Measurements from ENCODE around the gene IGF2R.
"Not testable (repeated sequence)": the region's sequence is repeated elsewhere in the genome, so short reads cannot be mapped to it uniquely, and the experiment has no call there.

IGF2R gene

GRCh38 chr6:160000893-160001427, 32.1 kb downstream of the IGF2R start:
- DNase-seq: not testable (repeated sequence)

GRCh38 chr6:160002882-160003281, 34.0 kb downstream of the IGF2R start:
- DNase-seq: no peak

GRCh38 chr6:160004018-160004417, 35.1 kb downstream of the IGF2R start:
- DNase-seq: no peak

DNA sequence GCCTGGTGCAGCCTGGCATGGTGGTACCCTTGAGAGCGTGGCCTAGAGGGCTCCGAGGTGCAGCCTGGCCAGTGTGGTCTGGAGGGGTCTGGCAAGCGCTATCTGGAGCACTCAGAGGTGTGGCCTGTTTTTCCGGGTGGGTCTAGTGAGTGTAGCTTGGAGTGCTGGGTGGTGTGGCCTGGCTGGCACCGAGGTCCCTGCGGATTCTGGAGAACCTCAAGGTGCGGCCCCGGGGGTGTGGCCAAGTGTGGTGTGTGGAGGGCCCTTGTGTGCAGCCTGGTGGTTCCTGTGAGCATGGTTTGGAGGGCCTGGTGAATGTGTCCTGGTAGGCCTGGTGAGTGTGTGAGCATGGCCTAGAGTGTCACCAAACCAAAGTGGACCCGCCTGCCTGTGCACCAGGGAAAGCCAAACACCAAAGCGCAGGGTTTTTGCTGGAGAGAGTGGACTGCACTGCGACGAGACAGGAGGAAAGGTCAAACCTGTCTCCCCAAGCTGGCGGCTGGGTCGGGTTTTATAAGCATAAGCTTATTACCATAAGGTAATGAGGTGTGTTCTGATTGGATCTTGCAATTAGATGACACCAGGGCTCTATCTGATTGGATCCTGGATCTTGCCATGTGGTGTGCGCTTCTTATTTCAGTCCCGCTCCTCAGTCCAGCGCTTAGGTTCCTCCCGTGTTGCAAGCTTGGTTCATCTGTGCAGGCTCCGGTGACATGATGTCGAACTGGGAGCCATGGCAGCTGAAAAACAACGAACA, 35.7 kb downstream of the IGF2R start:
- DNase-seq: no peak

GRCh38 chr6:160005211-160005610, 36.3 kb downstream of the IGF2R start:
- no peak for DNase-seq

GRCh38 chr6:160005861-160006540, 37.1 kb downstream of the IGF2R start:
- no peak for DNase-seq

- DNase-seq: no peak
Observed at GRCh38 chr6:160007145-160007544, 38.3 kb downstream of the IGF2R start.

DNA sequence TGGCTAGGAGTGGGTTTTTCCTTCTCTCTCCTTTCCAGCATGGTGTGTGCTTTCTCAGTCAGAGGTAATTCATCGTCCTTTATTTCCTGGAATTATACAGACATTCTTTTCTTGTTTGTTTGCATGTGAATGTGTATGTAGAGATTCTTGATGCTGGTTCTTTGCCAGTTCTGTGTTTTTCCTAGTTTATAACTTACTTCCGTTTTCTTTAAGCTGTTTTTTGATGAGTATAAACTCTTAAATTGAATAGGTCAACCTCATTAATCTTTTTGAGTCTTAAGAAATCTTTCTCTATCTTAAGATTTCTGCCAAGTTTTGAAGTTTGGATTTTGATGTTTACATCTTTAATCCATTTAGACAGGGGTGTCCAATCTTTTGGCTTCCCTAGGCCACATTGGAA, 38.7 kb downstream of the IGF2R start:
- DNase-seq: no peak

GRCh38 chr6:160010067-160010466, 41.2 kb downstream of the IGF2R start:
- DNase-seq: no peak

- DNase-seq: no peak
Observed at GRCh38 chr6:160013987-160014868, 45.3 kb downstream of the IGF2R start.

- DNase-seq: no peak
Observed at GRCh38 chr6:160014869-160015182, 45.9 kb downstream of the IGF2R start.

GRCh38 chr6:160015778-160016684, 47.1 kb downstream of the IGF2R start:
- DNase-seq: no peak

DNA sequence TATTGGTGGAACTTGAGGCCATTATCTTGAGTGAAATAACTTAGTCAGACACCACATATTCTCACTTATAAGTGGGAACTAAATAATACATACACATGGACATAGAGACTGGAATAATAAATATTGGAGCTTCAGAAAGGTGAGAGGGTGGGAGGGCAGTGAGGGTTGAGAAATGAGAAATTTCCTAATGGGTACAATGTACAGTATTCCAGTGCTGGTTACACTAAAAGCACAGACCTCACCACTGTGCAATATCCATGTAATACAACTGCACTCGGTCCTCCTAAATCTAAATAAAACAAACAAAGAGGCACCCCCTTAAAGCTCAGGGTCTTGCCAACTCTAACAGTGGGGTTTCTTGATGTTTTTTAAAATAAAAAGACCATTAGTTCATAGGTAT, 53.2 kb downstream of the IGF2R start:
- no peak for DNase-seq

GRCh38 chr6:160022793-160023192, 53.9 kb downstream of the IGF2R start:
- DNase-seq: no peak

- DNase-seq: no peak
Observed at GRCh38 chr6:160024152-160024551, 55.3 kb downstream of the IGF2R start.

DNA sequence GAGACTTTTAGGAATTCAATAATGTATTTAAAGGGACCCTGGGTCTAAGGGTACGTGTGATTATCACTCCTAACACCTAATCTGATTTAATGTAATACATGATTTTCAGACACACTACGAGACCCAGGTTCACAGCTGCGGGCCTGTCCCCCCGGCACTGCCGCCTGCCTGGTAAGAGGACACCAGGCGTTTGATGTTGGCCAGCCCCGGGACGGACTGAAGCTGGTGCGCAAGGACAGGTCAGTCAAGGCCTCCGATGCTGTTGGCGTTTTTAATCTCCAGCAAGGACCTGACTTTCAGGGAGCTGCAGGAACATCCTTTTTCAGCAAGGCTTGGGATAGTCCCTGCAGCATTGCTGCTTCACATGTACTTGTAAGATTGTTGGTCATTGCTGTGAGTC, 58.2 kb downstream of the IGF2R start:
- no peak for DNase-seq

GRCh38 chr6:160027931-160028330, 59.0 kb downstream of the IGF2R start:
- DNase-seq: no peak

DNA sequence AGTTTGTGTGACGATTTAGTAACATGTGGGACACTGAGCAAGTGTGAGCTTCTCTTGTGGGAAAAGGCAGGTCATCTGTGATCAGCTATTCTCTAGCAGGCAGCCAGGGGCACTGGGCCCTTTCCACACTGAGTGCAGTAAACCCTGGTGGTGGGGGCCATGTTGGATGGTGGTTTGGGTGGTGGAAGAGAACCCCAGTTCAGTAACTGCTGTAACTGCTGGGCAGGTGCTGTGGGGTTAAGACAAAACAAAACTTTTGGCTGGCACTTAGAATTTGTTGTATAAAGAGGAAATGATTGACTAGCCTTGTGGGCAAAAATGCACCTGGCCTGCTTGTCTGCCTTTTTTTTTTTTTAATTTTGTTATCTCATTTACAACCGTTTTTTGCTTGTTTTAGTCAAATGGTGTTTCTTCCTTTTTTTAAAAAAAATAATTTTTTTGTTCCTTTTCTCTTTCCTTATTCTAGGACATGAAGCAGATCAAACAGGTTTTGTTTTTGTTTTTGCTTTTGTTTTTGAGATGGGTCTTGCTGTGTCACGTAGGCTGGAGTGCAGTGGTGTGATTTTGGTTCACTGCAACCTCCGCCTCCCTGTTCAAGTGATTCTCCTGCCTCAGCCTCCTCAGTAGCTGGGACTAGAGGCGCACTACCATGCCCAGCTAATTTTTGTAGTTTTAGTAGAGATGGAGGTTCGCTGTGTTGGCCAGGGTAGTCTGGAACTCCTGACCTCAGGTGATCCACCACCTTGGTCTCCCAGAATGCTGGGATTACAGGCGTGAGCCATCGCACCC, 59.8 kb downstream of the IGF2R start:
- no peak for DNase-seq

DNA sequence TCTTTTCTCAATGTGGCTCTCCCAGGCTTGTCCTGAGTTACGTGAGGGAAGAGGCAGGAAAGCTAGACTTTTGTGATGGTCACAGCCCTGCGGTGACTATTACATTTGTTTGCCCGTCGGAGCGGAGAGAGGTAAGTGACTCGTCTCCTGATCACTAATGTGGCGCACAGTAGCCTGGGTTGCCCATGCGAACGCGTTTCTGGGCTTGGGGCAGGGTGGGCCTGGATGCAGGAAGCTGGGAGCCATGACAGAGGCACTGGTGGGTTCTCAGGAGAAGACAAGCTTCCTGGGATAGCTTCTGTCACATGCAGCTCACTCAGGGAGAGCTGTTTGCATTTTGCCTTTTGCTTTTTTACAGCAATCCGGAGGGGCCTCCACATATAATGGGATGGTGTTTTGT, 60.6 kb downstream of the IGF2R start:
- no peak for DNase-seq

DNA sequence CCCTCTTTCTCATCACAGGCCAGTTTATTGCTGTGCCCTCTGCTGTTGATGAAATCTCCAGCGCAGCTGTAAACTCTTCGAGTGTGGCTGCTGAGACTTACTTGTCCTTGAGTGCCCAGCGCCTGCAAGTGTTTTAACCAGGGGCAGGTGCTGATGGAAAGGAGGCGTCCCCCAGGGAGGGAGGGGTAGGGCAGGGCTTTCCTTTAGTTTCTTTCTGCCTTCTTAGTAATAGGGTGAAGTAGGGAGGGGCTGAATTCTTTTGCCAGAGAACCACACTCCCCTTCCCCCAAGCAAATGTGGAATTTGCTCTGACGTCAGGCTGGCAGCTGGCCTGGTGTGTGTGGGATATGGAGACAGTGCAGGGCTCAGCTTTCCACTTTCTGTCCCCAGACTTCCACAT, 61.2 kb downstream of the IGF2R start:
- DNase-seq: no peak

GRCh38 chr6:160031442-160031841, 62.6 kb downstream of the IGF2R start:
- DNase-seq: no peak

DNA sequence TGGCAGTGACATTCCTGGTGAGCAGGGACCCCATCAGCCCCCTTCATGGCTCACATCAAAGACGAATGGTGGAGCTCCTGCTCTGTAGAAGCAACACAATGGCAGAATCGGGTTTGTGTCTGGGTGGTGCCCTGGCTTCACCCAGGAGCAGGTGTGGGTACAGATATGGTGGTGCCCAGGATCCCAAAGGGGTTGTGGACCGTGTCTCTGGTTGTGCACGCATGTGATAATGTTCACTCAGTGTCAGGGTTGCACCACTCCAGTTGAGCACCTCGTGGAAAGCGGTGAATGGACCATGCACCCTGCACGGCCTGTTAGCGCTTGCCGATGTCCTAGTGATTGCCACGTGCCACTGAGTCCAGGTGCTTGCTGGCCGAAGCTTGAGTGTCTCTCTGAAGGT, 63.0 kb downstream of the IGF2R start:
- DNase-seq: no peak
